ENCODE measurements around the gene MMP25.

GRCh38 chr16:3085868-3086595, 39.7 kb downstream of the MMP25 start:
- TF ChIP-seq, protein P1, sequence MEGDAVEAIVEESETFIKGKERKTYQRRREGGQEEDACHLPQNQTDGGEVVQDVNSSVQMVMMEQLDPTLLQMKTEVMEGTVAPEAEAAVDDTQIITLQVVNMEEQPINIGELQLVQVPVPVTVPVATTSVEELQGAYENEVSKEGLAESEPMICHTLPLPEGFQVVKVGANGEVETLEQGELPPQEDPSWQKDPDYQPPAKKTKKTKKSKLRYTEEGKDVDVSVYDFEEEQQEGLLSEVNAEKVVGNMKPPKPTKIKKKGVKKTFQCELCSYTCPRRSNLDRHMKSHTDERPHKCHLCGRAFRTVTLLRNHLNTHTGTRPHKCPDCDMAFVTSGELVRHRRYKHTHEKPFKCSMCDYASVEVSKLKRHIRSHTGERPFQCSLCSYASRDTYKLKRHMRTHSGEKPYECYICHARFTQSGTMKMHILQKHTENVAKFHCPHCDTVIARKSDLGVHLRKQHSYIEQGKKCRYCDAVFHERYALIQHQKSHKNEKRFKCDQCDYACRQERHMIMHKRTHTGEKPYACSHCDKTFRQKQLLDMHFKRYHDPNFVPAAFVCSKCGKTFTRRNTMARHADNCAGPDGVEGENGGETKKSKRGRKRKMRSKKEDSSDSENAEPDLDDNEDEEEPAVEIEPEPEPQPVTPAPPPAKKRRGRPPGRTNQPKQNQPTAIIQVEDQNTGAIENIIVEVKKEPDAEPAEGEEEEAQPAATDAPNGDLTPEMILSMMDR (conservative IDR thresholded peaks at IDR 0.05; ENCODE audit: low read depth, low read length), result no peak
- no peak for TF ChIP-seq EZH2 (IDR thresholded peaks at IDR 0.05; ENCODE audit: low read length, unreplicated experiment)

All from PC-3 (cell line).